Lower lobe of right lung (tissue), 2 donors: ENCODE results near the gene ZNF804A. TPM values are rescaled to one million over a fixed set of nuclear protein-coding genes. Genes with fewer than 3 reads are reported as not detected.

Experiments
- ATAC-seq, 2 donors: fragments of 200-7000 bp; cut with Tn5 transposase; one replicate each; pipeline ENCODE4 v1.9.1; 2020 to 2022; ENCODE audit warnings: mild to moderate bottlenecking in 2 of 2, moderate library complexity in 2 of 2
- DNase-seq: peaks from one replicate; pipeline ENCODE4 v3.0.0-alpha.2; 2020
- H3K27ac ChIP-seq: fragments of 200-600 bp; one replicate; pipeline ENCODE4 v1.8.0; 2022
- H3K27me3 ChIP-seq: fragments of 200-600 bp; one replicate; pipeline ENCODE4 v1.8.0; 2022; ENCODE audit warnings: low read depth
- H3K36me3 ChIP-seq: fragments of 200-600 bp; one replicate; pipeline ENCODE4 v1.8.0; 2022; ENCODE audit warnings: mild to moderate bottlenecking
- H3K4me1 ChIP-seq: fragments of 200-600 bp; one replicate; pipeline ENCODE4 v1.8.0; 2022
- H3K4me3 ChIP-seq: fragments of 200-600 bp; one replicate; pipeline ENCODE4 v1.8.0; 2022; ENCODE audit warnings: mild to moderate bottlenecking
- H3K9me3 ChIP-seq: fragments of 200-600 bp; one replicate; pipeline ENCODE4 v1.8.0; 2022
- intact Hi-C: fragments of 100-400 bp; cut with DNase I; formaldehyde crosslinking; loops from one replicate; pipeline ENCODE4 v1.11.0; 2022
- total RNA-seq: library from RNA; stranded (reverse); fragmentation: NEBNext Ultra II Directional; extraction: Animal tissue kit (Norgen Biotek cat#: 25700); gene quantifications from one replicate; pipeline ENCODE4 v1.2.1, GENCODE V29; 2021
- TF ChIP-seq, protein P1 (sequence below): fragments of 200-600 bp; IDR thresholded peaks from one replicate; pipeline ENCODE4 v1.8.0; 2022; ENCODE audit warnings: antibody characterized with exemption, mild to moderate bottlenecking
- donor health status: DM: no; HTN: yes; CAD: no; lungs with severe emphysema.

Gene ZNF804A
- total RNA-seq, 1 donor from 2014 or later, result 1.3 TPM

DNA sequence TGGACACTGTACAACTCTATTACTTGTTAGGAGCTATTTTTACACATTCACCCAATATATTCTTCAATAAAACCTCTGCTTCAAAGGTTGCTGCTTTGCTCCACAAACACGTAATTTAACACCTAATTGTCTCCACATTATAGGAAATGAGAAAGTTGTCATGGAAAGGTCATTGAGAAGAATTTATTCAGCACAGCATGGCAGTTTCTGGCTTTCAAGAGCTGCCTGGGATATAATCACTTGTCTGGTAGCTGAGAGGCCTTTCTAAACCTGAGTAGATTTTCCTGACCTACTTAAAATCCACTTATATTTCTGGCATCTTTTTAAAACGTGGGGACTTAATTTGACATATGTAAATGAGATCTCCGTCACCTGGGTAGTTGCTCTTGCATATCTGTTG, 216.1 kb downstream of the ZNF804A start:
- no peaks in the 10 kb centered on the region for H3K4me1 ChIP-seq
- no peak for DNase-seq
- no peak overlapping the region for H3K4me3 ChIP-seq
- ATAC-seq, result no peak
- no peak overlapping the region for H3K27ac ChIP-seq
- H3K9me3 ChIP-seq, result no peaks in the 10 kb centered on the region
- TF ChIP-seq, protein P1, sequence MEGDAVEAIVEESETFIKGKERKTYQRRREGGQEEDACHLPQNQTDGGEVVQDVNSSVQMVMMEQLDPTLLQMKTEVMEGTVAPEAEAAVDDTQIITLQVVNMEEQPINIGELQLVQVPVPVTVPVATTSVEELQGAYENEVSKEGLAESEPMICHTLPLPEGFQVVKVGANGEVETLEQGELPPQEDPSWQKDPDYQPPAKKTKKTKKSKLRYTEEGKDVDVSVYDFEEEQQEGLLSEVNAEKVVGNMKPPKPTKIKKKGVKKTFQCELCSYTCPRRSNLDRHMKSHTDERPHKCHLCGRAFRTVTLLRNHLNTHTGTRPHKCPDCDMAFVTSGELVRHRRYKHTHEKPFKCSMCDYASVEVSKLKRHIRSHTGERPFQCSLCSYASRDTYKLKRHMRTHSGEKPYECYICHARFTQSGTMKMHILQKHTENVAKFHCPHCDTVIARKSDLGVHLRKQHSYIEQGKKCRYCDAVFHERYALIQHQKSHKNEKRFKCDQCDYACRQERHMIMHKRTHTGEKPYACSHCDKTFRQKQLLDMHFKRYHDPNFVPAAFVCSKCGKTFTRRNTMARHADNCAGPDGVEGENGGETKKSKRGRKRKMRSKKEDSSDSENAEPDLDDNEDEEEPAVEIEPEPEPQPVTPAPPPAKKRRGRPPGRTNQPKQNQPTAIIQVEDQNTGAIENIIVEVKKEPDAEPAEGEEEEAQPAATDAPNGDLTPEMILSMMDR, result no peak
- H3K36me3 ChIP-seq, result no peaks in the 10 kb centered on the region
- intact Hi-C loops, result no loop called here
- H3K27me3 ChIP-seq, result no peaks in the 10 kb centered on the region

DNA sequence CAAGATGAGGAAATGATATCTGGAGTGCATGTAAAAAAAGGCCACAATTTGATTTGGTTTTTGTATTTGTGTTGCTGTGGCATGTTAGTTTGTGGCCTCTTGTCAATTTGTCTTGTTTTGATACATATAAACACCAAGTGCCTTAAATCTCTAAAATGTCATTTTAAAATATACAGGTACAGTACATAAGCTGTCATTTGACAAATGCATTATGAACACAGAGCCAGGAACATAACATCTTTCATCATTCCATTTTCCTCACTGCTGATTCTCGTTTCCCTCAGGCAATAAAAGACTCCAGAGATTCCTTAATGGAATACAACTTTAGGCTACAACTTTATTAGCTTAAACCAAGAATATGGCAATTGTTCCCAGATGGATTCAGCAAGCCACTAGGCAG, 217.5 kb downstream of the ZNF804A start:
- Histone ChIP-seq H3K4me3 (no peak overlapping the region), H3K4me1 (no peaks in the 10 kb centered on the region), H3K9me3 (no peaks in the 10 kb centered on the region), H3K27ac (no peak overlapping the region), H3K36me3 (no peaks in the 10 kb centered on the region), H3K27me3 (no peaks in the 10 kb centered on the region)
- intact Hi-C loops, result no loop called here
- TF ChIP-seq, protein P1, result no peak
- ATAC-seq, result no peak
- DNase-seq, result no peak

DNA sequence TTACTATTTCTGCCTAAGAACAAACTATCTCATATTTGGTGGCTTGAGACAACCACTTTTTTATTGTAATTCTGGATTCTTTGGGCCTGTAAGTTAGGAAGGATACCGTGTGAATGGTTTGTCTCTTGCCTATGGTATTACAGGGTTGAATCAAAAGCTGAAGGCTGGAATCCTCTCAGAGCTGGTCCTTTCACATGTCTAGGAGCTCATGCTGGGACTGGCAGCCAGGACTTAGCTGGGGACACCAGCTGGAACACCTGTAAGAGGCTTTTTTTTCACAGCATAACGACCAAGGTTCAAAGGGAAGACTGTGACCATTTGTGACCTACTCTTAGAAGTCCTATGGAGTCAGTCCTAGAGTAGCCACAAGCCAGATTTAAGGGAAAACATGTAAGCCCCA, 226.3 kb downstream of the ZNF804A start:
- Histone ChIP-seq H3K27ac (no peak overlapping the region), H3K27me3 (no peaks in the 10 kb centered on the region), H3K4me3 (no peak overlapping the region), H3K4me1 (no peaks in the 10 kb centered on the region), H3K9me3 (no peaks in the 10 kb centered on the region), H3K36me3 (no peaks in the 10 kb centered on the region)
- intact Hi-C loops, result no loop called here
- DNase-seq (no peak), ATAC-seq (no peak)
- TF ChIP-seq, protein P1, result no peak

DNA sequence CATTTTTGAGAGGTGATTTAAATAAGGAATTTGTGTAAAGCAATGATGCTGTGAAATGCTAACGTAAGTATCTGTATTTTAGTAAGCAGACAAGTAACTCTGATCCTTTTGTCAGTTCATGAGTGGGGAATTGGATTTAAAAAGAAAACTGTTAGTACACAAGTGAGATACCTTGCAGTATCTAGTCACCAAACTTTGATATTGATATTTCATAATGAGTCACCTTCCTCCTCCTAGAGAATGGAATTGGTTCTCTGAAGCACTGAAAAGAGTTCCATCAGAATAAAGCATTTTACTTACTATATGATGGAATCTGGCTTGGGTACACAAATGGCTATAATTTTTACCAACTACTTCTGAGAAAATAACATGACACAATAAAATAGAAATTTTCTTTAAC, 232.2 kb downstream of the ZNF804A start:
- no peak for ATAC-seq
- DNase-seq, result no peak
- H3K4me1 ChIP-seq, result no peaks in the 10 kb centered on the region
- intact Hi-C loops, result no loop called here
- no peak overlapping the region for H3K4me3 ChIP-seq
- no peaks in the 10 kb centered on the region for H3K27me3 ChIP-seq
- TF ChIP-seq, protein P1, result no peak
- H3K36me3 ChIP-seq, result no peaks in the 10 kb centered on the region
- H3K9me3 ChIP-seq, result no peaks in the 10 kb centered on the region
- H3K27ac ChIP-seq, result no peak overlapping the region

DNA sequence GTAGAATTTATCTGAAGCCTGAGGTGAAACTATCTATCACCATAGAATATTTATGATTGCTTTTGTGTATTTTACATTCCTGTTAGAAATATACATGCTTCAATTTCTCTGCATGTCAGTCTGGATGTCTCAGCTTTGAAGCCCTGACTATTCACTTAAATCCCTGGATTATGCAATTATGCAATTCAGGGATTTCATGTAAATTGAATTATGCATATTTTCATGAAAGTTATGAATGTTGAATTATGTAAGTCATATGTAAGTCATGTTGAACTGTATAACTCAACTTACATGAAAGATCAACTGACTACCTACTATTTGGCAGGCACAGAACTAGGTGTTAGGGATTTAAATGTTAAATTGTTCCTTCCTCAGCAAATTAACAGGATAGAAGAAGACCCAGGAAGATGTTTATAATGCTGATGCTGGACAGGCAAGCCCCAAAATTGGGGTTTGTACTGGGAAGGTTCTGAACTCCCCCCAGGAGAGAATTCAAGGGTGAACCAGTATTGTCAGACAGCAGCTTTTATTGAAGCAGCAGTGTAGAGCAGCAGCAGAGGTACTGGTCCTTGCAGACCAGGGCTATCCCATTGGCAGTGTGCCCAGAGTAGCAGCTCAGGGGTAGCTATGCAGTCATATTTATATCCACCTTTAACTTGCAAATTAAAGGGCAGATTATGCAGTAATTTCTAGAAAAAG, 236.5 kb downstream of the ZNF804A start:
- DNase-seq (no peak), ATAC-seq (no peak)
- no peak overlapping the region for H3K4me3 ChIP-seq
- H3K36me3 ChIP-seq, result no peaks in the 10 kb centered on the region
- H3K9me3 ChIP-seq, result no peaks in the 10 kb centered on the region
- no peak overlapping the region for H3K27ac ChIP-seq
- TF ChIP-seq, protein P1, result no peak
- H3K27me3 ChIP-seq, result no peaks in the 10 kb centered on the region
- intact Hi-C loops, result no loop called here
- no peaks in the 10 kb centered on the region for H3K4me1 ChIP-seq
